Prostate gland (tissue), 2 donors: Measurements from ENCODE around the gene TNIP2.
A peak's percentile ranks its signal among the peaks of the same experiment; 100 is the strongest.

ENCODE experiments used
- CTCF ChIP-seq, 4 experiments: fragments of 200-600 bp in 2 of 4; fragments of 450-650 bp in 2 of 4; sonication (generic) in 2 of 4; IDR thresholded peaks; 1 replicate in 3 of 4; 2 replicates in 1 of 4; pipeline ENCODE4 v1.5.1; 2016 to 2019; ENCODE audit warnings: antibody characterized with exemption in 4 of 4, mild to moderate bottlenecking in 2 of 4, moderate library complexity in 2 of 4
- POLR2AphosphoS5 ChIP-seq: sonication (generic); formaldehyde crosslinking; IDR thresholded peaks from one replicate; pipeline ENCODE4 v1.6.1; 2017; ENCODE audit warnings: antibody characterized with exemption

- TF ChIP-seq POLR2AphosphoS5 = peak; percentile 69
- peak in 2 of 4 experiments; percentile 4 to 25 for TF ChIP-seq CTCF (IDR thresholded peaks at IDR 0.05)
Measured at GRCh38 chr4:2795893-2796848, 40.0 kb upstream of the TNIP2 start.
